Neutrophil (primary cell): ENCODE measurements around the gene PPT1.

Experiments used
- H3K27ac ChIP-seq: fragments of 200-600 bp; sonication (generic); 2 replicates; pipeline ENCODE4 v1.5.1; 2016; ENCODE audit warnings: mild to moderate bottlenecking, moderate library complexity
- H3K27me3 ChIP-seq: fragments of 200-600 bp; sonication (generic); 2 replicates; pipeline ENCODE4 v1.6.0; 2016; ENCODE audit warnings: mild to moderate bottlenecking
- H3K36me3 ChIP-seq: fragments of 200-600 bp; sonication (generic); 2 replicates; pipeline ENCODE4 v1.5.1; 2017
- H3K4me1 ChIP-seq, 2 experiments: fragments of 200-600 bp in 1 of 2; sonication (generic) in 1 of 2; 1 replicate in 1 of 2; 2 replicates in 1 of 2; pipeline versions ENCODE4 v1.5.1 to v1.6.1; 2013 to 2016; ENCODE audit warnings: low read depth in 1 of 2, low read length in 1 of 2, mild to moderate bottlenecking in 1 of 2, moderate library complexity in 1 of 2; ENCODE audit not compliant: control insufficient read depth in 1 of 2, insufficient read depth in 1 of 2
- H3K4me3 ChIP-seq, 2 experiments: fragments of 200-600 bp in 1 of 2; sonication (generic) in 1 of 2; 1 replicate in 1 of 2; 2 replicates in 1 of 2; pipeline ENCODE4 v1.5.1; 2013 to 2016; ENCODE audit warnings: low read depth in 1 of 2, low read length in 1 of 2, mild to moderate bottlenecking in 1 of 2, moderate library complexity in 1 of 2
- H3K9me3 ChIP-seq: fragments of 200-600 bp; sonication (generic); 2 replicates; pipeline ENCODE4 v1.5.1; 2016
- CTCF ChIP-seq: fragments of 200-600 bp; sonication (generic); IDR thresholded peaks from 2 replicates; pipeline ENCODE4 v1.5.1; 2016; ENCODE audit warnings: antibody characterized with exemption

PPT1 gene

GRCh38 chr1:40036574-40036973 lies 60.5 kb downstream of the PPT1 start:
- Histone ChIP-seq H3K4me1 (peaks cover 63 to 69% of the 10 kb centered on the region in 2 experiments), H3K27ac (peak overlapping the region; percentile 100), H3K4me3 (no peak overlapping the region)

GRCh38 chr1:40034869-40035268 lies 62.2 kb downstream of the PPT1 start:
- Histone ChIP-seq H3K9me3 (no peaks in the 10 kb centered on the region), H3K27me3 (no peaks in the 10 kb centered on the region), H3K4me1 (peaks cover 56 to 66% of the 10 kb centered on the region in 2 experiments), H3K36me3 (no peaks in the 10 kb centered on the region), H3K27ac (peak overlapping the region; percentile 75), H3K4me3 (peak overlapping the region in 1 of 2 experiments; percentile 14)
- no peak for TF ChIP-seq CTCF

More at GRCh38 chr1:40036574-40036973, 60.5 kb downstream of the PPT1 start:
- H3K27me3 ChIP-seq = no peaks in the 10 kb centered on the region
- no peaks in the 10 kb centered on the region for H3K36me3 ChIP-seq
- H3K9me3 ChIP-seq = no peaks in the 10 kb centered on the region
- no peak for TF ChIP-seq CTCF

GRCh38 chr1:40032240-40032891 lies 64.7 kb downstream of the PPT1 start:
- H3K4me1 ChIP-seq = peaks cover 31 to 41% of the 10 kb centered on the region in 2 experiments
- H3K9me3 ChIP-seq = no peaks in the 10 kb centered on the region
- H3K4me3 ChIP-seq = no peak overlapping the region
- H3K36me3 ChIP-seq = no peaks in the 10 kb centered on the region
- peak; percentile 68 for TF ChIP-seq CTCF
- peaks cover 8% of the 10 kb centered on the region for H3K27me3 ChIP-seq
- H3K27ac ChIP-seq = no peak overlapping the region

- no peak overlapping the region for H3K27ac ChIP-seq
- no peak overlapping the region for H3K4me3 ChIP-seq
- no peaks in the 10 kb centered on the region for H3K9me3 ChIP-seq
- peaks cover 8% of the 10 kb centered on the region for H3K27me3 ChIP-seq
- H3K36me3 ChIP-seq = no peaks in the 10 kb centered on the region
- peaks cover 17 to 24% of the 10 kb centered on the region in 2 experiments for H3K4me1 ChIP-seq
- no peak for TF ChIP-seq CTCF
These were observed 66.4 kb downstream of the PPT1 start for GRCh38 chr1:40030528-40031135.

GRCh38 chr1:40029608-40030007 lies 67.4 kb downstream of the PPT1 start:
- Histone ChIP-seq H3K36me3 (no peaks in the 10 kb centered on the region), H3K4me1 (peaks cover 7 to 14% of the 10 kb centered on the region in 2 experiments), H3K27ac (no peak overlapping the region), H3K27me3 (peaks cover 8% of the 10 kb centered on the region), H3K4me3 (no peak overlapping the region), H3K9me3 (no peaks in the 10 kb centered on the region)
- no peak for TF ChIP-seq CTCF
